ENCODE data around the gene MAD1L1. TPM values are rescaled to one million over a fixed set of nuclear protein-coding genes. Genes with fewer than 3 reads are reported as not detected.

The MAD1L1 gene
- total RNA-seq, 1 donor from 2014 or later, result 40.9 TPM

DNA sequence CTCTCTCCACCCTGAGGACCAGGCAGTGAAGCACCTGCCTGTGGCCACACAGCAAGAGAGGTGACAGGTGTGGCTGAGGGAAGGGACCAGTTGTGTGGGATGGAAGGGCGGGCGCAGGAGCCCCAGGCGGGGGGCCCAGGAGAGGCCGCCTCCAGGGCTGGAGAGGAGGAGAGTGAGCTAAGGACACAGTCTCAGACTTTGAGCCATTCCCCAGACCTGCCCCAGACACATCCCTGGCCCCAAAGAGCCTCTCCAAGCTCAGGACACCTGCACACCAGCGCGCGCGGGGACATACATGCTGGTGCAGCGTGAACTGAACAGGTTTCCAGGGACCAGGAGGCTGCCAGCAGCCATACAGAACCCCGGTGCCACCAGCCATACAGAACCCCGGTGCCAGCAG, 237.3 kb downstream of the MAD1L1 start:
- DNase-seq (ENCODE audit: low read depth), result no peak

DNA sequence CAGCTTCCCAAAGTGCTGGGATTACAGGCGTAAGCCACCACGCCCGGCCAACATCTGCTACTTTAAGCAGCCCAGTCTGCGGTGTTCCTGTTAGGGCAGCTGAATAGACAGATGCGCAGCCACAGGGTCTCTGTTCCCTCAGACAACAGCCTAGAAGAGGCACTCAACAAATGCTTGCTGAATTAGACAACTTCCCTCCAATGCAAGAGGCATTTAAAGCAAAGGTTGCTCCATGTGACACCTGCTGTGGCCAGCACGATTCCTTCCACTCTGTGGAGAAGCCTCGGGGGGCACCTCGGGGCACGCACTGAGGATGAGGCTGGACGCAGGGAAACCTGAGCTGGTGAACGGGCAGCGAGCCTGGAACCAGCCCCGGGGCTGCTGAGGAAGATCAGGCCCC, 237.8 kb downstream of the MAD1L1 start:
- DNase-seq (ENCODE audit: low read depth), result peak; percentile 61

DNA sequence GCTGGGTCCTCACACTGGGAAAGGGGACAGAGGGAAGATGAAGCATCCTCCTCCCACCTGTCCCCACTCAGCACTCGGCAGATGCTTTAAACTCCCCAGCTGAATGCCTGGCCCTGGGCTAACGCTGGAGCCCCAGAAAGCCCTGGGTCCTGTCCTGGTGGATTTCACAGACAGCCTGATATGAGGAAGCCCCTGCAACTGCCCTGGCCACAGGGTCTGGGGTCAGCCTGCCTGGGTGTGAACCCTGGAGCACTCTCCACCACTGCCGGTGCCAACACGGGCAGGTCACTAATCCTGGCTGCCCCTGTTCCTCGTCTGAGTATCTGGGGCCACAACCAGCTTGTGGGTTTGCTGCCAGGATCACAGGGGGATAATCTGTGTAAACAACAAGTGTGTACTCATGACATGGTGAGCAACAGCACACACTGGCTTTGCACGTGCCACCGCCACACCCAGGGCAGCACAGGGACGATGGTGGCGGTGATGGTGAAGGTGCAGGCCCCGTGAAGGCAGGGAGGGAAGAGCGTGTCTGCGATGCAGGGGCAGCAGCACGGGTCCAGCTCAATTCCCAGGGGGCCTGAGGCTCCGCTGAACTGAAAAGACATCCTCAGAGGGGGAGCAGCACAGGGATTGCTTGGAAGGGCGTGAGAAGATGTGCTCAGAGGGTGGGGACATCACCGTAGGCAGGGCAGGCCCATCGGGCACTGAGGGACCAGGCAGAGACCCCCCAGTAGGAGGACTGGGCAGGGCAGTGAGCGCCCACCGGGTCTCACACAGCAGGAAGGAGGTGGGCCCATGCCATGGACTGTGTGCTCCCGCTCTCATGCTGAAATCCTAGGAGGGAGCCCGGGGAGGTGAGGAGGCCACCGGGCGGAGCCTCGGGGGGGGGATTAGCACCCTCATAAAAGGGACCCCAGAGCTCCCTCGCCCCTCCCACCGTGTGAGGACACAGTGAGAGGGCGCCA, 238.7 kb downstream of the MAD1L1 start:
- DNase-seq (ENCODE audit: low read depth), result no peak

DNA sequence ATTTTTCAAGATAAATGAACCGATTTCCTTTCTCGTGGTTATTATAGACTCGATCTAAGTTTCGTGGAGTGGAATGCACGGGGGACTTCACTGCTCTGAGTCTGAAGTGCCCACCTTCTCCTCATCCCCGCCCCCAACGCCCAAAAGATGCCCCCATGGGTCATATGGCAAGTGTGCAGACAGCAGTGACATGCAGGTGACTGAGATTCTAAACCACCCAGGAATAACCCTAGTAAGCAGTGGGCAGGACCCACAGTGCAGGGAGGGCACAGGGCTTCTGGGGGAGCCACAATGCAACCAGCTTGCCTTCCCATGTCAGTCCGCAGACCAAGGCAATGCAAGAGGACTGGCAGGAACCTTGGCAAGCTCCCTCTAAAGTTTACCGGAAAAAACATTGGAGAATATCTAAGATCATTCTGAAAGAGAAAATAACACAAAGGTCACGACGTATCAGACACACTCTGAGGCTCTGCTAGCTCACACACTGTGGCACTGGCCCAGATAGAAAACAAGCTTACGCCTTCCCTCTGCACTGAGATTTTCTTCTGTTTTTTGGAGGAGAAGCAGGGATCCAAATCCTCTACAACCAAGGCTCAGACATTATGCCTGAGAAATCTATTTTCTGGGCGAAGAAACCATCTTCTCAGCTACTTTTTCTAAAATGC, 239.6 kb downstream of the MAD1L1 start:
- DNase-seq (ENCODE audit: low read depth), result no peak

DNA sequence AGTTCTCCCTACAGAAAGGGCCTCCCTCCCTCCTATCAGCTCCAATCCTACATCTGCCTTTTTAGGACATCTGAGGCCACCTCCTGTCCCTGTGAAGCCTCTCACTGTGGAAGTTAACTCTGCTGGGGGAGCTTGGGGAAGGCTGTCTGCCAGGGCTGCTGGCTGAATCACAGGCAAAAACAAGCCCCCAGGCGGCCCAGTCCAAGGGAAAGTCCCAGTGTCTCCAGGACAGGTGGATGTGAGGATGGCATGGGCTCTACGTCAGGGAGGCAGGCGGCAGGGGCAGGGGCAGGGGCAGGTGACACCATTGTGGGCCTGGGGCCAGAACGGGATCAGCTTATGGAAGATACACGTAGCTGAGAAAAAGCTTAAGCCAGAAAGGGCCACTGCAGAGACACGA, 240.2 kb downstream of the MAD1L1 start:
- DNase-seq (ENCODE audit: low read depth), result no peak

DNA sequence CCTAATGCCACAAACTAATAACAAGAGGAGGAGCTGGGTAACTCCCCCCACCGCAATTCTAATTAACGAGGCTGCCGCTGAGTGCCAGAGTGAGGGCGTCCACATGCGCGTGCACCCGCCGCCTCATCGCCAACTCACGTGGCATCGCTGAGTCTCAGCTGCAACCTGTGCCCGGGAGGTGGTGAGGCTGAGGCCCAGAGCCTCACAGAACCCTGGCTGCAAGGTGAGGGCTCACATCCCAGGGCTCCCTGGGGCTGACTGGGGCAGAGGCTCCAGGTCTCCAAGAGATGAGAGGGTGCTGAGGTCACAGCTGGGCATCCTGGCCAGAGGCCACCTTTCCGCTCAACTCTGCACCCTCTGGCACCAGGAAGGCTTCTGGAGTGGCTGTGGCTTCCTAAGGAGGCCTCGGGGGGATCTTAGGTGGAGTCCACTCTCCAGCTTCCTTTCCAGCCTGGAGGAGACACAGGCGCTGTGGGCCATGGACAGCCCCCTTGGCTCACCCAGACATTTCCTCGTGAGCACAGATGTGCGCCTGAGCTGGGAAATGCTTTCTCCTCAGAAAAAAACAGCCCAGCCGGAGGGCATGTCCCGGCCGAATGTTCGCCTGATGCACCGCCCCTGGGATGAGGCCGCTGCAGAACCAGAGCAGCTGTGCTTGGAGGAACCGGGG, 242.6 kb downstream of the MAD1L1 start:
- no peak for DNase-seq (ENCODE audit: low read depth)

DNA sequence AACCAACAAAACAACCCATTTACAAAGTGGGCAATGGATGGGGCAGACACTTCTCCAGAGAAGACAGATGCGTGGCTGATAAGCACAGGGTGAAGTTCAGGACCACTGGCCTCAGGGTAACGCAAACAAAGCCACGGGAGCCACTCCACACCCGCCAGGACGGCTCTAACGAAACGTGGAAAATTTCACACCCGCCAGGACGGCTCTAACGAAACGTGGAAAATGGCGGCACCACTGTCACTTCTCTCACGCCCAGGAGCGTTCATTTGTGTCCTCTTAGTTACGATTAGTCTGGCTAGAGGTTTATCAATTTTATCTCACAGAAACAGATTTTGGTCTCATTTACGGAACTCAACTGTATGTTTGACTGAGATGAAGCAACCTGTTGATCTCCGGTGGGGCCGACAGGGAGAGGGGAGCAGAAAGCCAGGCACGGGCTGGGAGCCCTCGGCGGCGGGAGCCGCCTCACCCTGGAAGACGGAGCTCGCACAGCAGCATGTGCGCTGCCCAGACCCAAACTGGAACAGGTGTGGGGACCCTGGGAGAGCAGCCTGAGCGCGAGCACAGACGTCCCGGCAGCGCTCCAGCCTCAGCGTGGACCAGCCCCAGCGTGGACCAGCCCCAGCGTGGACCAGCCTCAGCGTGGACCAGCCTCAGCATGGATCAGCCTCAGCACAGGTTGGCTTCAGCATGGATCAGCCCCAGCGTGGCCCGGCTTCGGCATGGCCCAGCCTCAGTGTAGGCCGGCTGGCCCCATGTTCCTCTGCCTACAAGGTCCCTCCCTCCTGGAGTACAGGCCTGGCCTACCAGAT, 243.5 kb downstream of the MAD1L1 start:
- no peak for DNase-seq (ENCODE audit: low read depth)

DNA sequence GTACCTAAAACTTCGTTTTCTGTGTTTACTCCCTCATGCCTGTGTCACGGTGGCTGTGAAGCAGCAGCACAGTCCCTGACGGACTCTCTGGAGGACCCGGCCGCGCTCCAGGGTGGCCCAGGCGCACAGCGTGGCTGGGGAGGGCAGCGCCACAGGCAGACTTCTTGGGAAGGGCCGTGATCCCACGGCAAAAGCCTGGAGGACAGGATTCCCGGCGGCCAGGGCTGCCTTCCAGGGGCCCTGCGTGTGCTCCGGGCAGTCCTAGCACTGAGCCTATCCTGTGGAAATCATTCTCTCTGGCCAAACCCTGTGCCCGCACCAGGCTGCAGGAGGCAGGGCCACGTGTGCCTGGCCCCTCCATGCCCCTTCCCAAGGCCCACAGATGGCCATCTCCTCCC, 244.2 kb downstream of the MAD1L1 start:
- no peak for DNase-seq (ENCODE audit: low read depth)

DNA sequence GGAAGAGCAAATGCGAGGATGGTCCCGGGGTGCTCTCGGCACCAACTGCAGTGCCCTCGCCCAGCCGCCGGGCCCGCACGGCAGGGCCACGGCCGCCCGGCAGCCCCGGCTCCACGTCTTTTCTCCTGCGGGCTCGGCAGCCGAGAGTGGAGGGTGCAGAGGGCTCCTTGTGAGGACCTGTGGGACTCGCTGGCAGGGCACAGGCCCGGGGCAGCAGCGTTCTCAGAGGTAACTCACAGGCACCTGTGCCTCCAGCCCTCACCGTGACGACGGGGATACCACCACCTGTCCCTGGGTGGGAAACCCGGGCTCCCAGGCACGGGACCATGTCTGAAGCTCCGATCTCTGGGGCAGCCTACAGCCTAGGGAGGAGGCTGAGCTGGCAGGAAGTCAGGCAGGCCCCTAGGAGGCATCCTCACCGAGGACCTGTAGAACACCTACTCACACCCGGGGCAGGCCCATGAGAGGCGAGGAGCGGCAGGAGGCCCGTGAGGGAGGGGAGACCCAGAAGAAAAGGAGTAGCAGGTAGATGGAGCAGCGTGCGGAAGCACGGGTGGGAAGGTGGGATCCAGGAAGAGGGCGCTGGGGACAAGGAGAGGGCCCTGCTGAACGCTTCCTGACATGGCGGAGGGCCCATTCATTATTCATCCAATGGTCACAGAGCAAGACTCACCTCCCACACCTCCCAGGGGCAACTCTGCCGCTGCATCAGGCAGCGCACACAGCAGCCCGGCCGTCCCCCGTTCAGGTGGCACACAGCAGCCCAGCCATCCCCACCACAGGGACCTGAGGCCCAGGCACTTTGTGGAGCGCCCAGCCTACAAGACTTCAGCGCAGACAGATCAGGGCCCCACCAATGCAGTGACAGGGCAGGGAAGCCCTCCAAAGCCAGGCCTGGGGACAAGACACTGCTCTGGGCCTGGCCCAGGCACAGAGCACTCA, 244.9 kb downstream of the MAD1L1 start:
- no peak for DNase-seq (ENCODE audit: low read depth)

DNA sequence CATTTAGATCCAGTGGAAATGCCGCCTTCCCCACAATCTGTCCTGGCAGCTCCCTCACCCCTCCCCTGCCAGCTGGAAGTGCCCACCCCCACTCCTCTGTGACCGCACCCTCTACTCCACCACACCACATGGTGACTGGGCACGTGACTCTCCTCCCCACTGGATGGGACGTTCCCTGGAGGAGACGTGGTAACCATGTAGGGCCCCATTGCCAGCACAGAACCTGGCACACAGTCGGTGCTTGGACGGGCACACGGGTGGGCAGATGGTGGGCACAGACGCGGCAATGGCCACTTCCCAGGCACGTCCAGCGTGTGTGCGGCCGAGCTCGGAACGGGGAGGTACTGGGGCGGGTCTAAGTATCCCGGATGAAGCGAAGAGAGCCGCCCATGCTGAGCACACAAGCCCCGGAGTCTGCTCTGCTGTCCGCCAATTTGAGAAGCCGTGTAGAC, 245.6 kb downstream of the MAD1L1 start:
- DNase-seq (ENCODE audit: low read depth), result no peak

DNA sequence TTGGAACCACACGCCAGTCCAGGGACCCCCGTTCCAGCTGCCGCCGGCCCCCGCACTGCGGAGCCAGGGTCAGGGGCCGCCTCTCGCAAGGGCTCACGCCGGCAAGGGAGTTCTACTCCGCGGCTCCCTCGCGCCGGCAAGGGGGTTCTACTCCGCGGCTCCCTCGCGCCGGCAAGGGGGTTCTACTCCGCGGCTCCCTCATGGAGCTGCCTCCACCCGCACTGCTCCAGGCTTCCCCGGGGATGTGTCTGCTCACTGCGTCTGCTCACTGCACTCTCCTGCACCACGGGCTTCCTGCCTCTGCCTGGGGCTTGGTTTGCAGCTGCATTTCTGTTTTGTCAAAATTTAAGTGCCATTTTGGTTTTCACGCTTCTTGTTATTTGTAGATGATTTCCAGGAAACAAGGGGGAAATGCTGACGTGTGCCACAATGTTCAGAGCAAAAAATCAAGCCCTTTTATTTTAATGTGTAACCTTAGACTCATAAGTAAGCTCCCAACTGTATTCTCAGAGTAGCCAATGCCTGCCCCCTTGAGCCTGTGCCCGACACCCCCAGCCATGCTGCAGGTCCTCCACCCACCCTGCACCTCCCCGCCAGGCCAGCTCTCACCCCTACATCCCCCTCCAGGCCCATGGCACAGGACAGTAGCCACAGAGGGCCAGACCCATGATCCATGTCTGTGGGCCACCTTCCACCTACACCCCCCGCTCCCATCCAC, 246.2 kb downstream of the MAD1L1 start:
- DNase-seq (ENCODE audit: low read depth), result no peak

DNA sequence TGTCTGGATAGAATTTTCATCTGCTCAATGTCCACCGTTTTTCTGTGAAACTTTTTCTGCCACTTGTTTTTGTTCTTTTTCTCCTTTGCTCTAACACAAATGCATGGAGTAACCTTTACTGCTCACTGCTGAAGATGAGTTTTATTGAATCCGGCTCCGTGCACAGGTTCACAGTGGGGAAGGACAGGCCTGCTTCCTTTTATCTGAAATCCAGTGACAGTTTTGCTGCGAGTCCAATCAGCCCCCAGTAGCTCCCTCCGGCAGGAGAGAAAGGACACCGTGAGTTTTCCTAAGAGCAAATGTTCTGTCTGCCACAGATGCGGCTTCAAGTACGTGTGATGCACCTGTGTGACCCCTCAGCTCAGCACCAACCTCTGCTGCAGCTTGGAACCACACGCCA, 246.8 kb downstream of the MAD1L1 start:
- DNase-seq (ENCODE audit: low read depth), result no peak

DNA sequence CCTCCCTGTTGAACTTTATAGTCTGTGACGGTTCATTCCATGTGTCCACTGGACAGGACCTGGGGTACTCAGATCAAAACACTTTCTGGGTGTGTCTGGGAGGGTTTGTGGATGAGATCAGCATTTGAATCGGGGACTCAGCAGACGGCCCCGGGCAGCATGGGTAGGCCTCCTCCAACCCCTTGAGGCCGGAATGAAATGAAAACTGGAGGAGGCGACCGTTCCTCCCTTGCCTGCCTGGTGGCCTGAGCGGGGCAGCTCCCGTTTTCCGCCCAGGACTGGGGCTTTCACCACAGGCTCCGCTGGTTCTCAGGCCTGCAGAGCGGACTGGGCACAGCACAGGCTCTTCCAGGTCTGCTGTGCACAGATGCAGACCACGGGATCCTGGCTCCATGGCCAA, 247.7 kb downstream of the MAD1L1 start:
- DNase-seq (ENCODE audit: low read depth), result peak; percentile 38

DNA sequence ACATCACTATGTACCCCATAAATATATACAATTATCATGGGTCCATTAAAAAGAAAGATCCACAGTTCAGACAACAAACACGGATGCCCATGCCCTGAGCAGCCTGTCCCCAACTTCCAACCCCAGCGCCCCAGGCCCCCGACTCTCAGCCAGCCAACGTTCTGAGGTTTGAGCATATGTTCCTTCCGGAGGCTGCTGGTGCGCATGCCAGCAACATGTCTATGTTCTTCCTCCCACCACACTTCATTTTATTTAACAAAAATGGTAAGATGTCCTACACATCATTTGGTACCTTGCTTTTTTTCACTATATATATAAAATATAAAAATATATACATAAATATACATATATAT, 250.9 kb downstream of the MAD1L1 start:
- DNase-seq (ENCODE audit: low read depth), result no peak

DNA sequence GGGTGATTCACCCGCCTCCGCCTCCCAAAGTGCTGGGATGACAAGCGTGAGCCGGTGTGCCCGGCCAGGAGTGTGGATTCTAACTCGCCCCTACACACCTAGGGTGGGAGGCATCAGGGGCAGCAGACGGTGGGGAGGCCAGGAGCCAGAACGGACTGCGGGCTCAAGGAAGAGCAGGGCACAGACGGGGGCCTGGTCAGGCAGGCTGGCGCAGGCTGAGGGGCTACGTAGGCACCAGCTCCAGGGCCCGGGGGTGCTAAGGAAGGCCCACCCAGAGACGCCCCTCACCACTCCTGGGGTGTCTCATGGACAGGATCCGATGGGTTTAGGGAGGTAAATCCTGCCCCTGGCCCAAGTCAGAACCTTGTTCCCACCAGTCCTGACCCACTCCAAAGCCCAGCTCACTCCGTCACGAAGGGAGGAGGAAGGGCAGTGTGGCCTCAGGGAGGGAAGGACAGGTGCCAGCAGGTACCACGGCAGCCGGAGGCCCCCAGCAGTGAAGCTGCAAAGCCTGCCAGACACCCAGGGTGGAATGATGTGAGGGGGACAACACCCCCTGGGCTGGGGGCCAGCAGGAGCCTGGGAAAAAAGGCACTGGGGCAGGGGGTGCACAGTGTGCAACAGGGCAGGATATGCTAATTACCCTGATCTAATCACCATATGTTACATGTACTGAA, 251.4 kb downstream of the MAD1L1 start:
- DNase-seq (ENCODE audit: low read depth), result no peak

DNA sequence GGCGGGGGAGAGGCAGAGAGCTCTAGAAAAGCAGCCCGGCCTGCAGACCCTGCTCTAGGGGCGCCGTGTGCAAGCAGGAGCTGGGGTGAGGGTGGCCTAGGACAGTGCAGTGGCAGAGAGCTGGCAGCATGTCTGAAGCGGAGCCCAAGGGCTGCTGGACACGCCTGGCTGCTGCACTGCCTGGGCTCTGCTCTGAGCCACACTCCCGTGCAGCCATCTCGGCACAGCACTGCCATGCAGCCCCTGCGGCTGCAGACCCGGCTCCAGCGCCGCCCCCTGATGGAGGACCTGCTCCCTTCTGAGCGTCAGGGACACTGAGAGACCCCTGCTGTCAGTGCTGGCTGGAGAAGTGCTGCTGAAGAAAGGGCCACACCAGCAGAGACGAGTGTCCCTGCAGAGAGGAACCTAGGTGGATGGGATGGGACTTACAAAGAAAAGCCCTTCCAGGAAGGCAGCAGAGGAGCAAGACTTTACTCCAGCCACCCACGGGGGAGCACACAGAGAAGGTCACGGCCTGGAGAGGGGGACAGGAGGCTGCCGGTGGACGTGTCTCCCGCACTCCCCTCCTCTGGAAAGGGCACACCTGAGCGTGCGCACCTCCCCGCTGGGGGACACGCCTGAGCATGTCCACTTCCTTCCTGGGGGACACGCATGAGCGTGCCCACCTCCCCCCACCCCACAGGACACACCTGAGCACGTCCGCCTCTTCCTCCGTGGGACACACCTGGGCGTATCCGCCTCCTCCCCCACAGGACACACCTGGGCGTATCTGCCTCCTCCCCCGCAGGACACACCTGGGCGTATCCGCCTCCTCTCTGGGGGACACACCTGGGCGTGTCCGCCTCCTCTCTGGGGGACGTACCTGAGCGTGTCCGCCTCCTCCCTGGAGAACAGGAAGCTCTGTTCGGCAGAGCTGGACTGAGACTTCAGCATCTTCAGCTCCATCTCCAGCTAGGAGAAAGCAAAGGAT, 252.9 kb downstream of the MAD1L1 start:
- no peak for DNase-seq (ENCODE audit: low read depth)
